ENCODE results near the gene NR2C2. TPM values are rescaled to one million over a fixed set of nuclear protein-coding genes. Genes with fewer than 3 reads are reported as not detected.

The NR2C2 gene
- total and polyA plus RNA-seq, 3 donors from 2014 or later = 52.6 to 87.5 (median 85.2) TPM

GRCh38 chr3:14921034-14921616, 26.3 kb upstream of the NR2C2 start:
- WGBS, 2 donors = 29 to 55% methylated on average over 4 to 10 of the region's 10 CpGs
- Histone ChIP-seq H3K9me3 (no peaks in the 10 kb centered on the region), H3K4me3 (no peak overlapping the region), H3K4me1 (no peaks in the 10 kb centered on the region), H3K27ac (no peak overlapping the region), H3K36me3 (ENCODE audit: low read depth, missing control alignments) (no peaks in the 10 kb centered on the region), H3K27me3 (no peaks in the 10 kb centered on the region)
- no peak for TF ChIP-seq POLR2A (IDR thresholded peaks at IDR 0.05)
- peak; percentile 94 to 98 (median 97) for TF ChIP-seq CTCF (IDR thresholded peaks at IDR 0.05)
- intact Hi-C loops (cut with DNase I; ENCODE audit: low total_unique reads) = no loop called here
- DNase-seq = peak; percentile 92

GRCh38 chr3:14921811-14922705, 25.3 kb upstream of the NR2C2 start:
- H3K4me3 ChIP-seq = no peak overlapping the region
- TF ChIP-seq POLR2A (IDR thresholded peaks at IDR 0.05) (no peak), CTCF (IDR thresholded peaks at IDR 0.05) (no peak)
- no peaks in the 10 kb centered on the region for H3K9me3 ChIP-seq
- no peaks in the 10 kb centered on the region for H3K4me1 ChIP-seq
- intact Hi-C loops (cut with DNase I; ENCODE audit: low total_unique reads) = no loop called here
- 78 to 85% methylated on average over 7 to 20 of the region's 21 CpGs for WGBS, 2 donors
- H3K27me3 ChIP-seq = no peaks in the 10 kb centered on the region
- no peak overlapping the region for H3K27ac ChIP-seq
- no peaks in the 10 kb centered on the region for H3K36me3 ChIP-seq (ENCODE audit: low read depth, missing control alignments)
- DNase-seq = peak; percentile 11

- WGBS, 2 donors = 94% methylated on average over 13 of the region's 13 CpGs
- TF ChIP-seq POLR2A (IDR thresholded peaks at IDR 0.05) = no peak
- no peak for TF ChIP-seq CTCF (IDR thresholded peaks at IDR 0.05)
These were observed 24.5 kb upstream of the NR2C2 start for GRCh38 chr3:14922863-14923262.

GRCh38 chr3:14923476-14923875, 23.9 kb upstream of the NR2C2 start:
- TF ChIP-seq POLR2A (IDR thresholded peaks at IDR 0.05) (no peak), CTCF (IDR thresholded peaks at IDR 0.05) (no peak)
- intact Hi-C loops (cut with DNase I; ENCODE audit: low total_unique reads) = no loop called here
- H3K27me3 ChIP-seq = no peaks in the 10 kb centered on the region
- no peak overlapping the region for H3K4me3 ChIP-seq
- DNase-seq = peak; percentile 12
- H3K27ac ChIP-seq = no peak overlapping the region
- H3K36me3 ChIP-seq (ENCODE audit: low read depth, missing control alignments) = no peaks in the 10 kb centered on the region
- 74 to 89% methylated on average over 5 to 6 of the region's 6 CpGs for WGBS, 2 donors
- H3K4me1 ChIP-seq = no peaks in the 10 kb centered on the region
- no peaks in the 10 kb centered on the region for H3K9me3 ChIP-seq

More at GRCh38 chr3:14922863-14923262, 24.5 kb upstream of the NR2C2 start:
- no peaks in the 10 kb centered on the region for H3K36me3 ChIP-seq (ENCODE audit: low read depth, missing control alignments)
- no peaks in the 10 kb centered on the region for H3K4me1 ChIP-seq
- H3K4me3 ChIP-seq = no peak overlapping the region
- H3K27me3 ChIP-seq = no peaks in the 10 kb centered on the region
- peak; percentile 11 for DNase-seq
- no peak overlapping the region for H3K27ac ChIP-seq
- no peaks in the 10 kb centered on the region for H3K9me3 ChIP-seq
- intact Hi-C loops (cut with DNase I; ENCODE audit: low total_unique reads) = no loop called here
